GDM1 (cell line): ENCODE data around the gene SHPK.
"Not testable (repeated sequence)": the region's sequence is repeated elsewhere in the genome, so short reads cannot be mapped to it uniquely, and the experiment has no call there.

Experiments used
- DNase-seq: peaks from one replicate; lab custom pipeline; 2025; lab: John Stamatoyannopoulos, UW

Gene SHPK

GRCh38 chr17:3589784-3590183 lies 46.3 kb downstream of the SHPK start:
- no peak for DNase-seq

- no peak for DNase-seq
These were observed 50.2 kb downstream of the SHPK start for GRCh38 chr17:3585826-3586225.

GRCh38 chr17:3583456-3583855 lies 52.6 kb downstream of the SHPK start:
- no peak for DNase-seq

GRCh38 chr17:3582915-3583314 lies 53.1 kb downstream of the SHPK start:
- no peak for DNase-seq

- not testable (repeated sequence) for DNase-seq
These were observed 57.4 kb downstream of the SHPK start for GRCh38 chr17:3578667-3579066.

GRCh38 chr17:3576970-3577369 lies 59.1 kb downstream of the SHPK start:
- DNase-seq: no peak

GRCh38 chr17:3575511-3575910 lies 60.5 kb downstream of the SHPK start:
- no peak for DNase-seq

- DNase-seq: no peak
These were observed 61.8 kb downstream of the SHPK start for GRCh38 chr17:3574231-3574630.

- DNase-seq: no peak
These were observed 62.6 kb downstream of the SHPK start for GRCh38 chr17:3573246-3574100.

- no peak for DNase-seq
These were observed 63.8 kb downstream of the SHPK start for GRCh38 chr17:3572231-3572630.

- no peak for DNase-seq
These were observed 64.8 kb downstream of the SHPK start for GRCh38 chr17:3571043-3571900.

GRCh38 chr17:3569534-3570137 lies 66.4 kb downstream of the SHPK start:
- DNase-seq: no peak

GRCh38 chr17:3566551-3566950 lies 69.5 kb downstream of the SHPK start:
- DNase-seq: no peak

GRCh38 chr17:3565143-3565542 lies 70.9 kb downstream of the SHPK start:
- no peak for DNase-seq

- not testable (repeated sequence) for DNase-seq
These were observed 71.8 kb downstream of the SHPK start for GRCh38 chr17:3564241-3564640.

GRCh38 chr17:3559270-3559645 lies 76.8 kb downstream of the SHPK start:
- no peak for DNase-seq

- DNase-seq: no peak
These were observed 77.3 kb downstream of the SHPK start for GRCh38 chr17:3558603-3559269.
